Endothelial cell of umbilical vein (primary cell): ENCODE measurements around the gene RDM1. TPM values are rescaled to one million over a fixed set of nuclear protein-coding genes. Genes with fewer than 3 reads are reported as not detected.

ENCODE experiments used
- BruUV-seq: library from RNA; stranded (reverse); fragments of 400-500 nt; replicated peaks from 2 replicates; lab custom pipeline; 2021; lab: Mats Ljungman, UMichigan
- CTCF ChIA-PET: fragments of 300-600, 350-600 bp; sonication (Branson Sonifier 250); formaldehyde crosslinking; loops from one replicate; lab custom pipeline; 2021; ENCODE audit warnings: antibody characterized with exemption, inconsistent platforms; lab: Charles Lee
- POLR2A ChIA-PET: fragments of 300-600, 350-600 bp; sonication (Branson Sonifier 250); formaldehyde crosslinking; loops from one replicate; lab custom pipeline; 2021; ENCODE audit warnings: antibody characterized with exemption, inconsistent platforms; lab: Charles Lee
- DNase-seq: peaks from one replicate; pipeline ENCODE4 v3.0.0-alpha.2; 2011; ENCODE audit warnings: low read depth, low spot score
- FAIRE-seq: peaks from 2 replicates; lab custom pipeline; 2011; peaks lifted over from hg19 to GRCh38; lab: Jason Lieb, UNC
- H2AFZ ChIP-seq: 2 replicates; pipeline ENCODE4 v1.6.0; 2012; ENCODE audit warnings: low read depth, low read length, control low read depth, inconsistent platforms
- H3K27ac ChIP-seq: 2 replicates; pipeline ENCODE4 v1.5.1; 2011; ENCODE audit warnings: low read depth, mild to moderate bottlenecking, control low read depth, low read length, moderate library complexity; ENCODE audit not compliant: insufficient read depth
- H3K27me3 ChIP-seq, 2 experiments: 2 replicates each; pipeline versions ENCODE4 v1.6.0 to v1.6.1; 2011; ENCODE audit warnings: low read length in 2 of 2, mixed read lengths in 1 of 2; ENCODE audit not compliant: control insufficient read depth in 2 of 2, insufficient read depth in 2 of 2
- H3K36me3 ChIP-seq, 2 experiments: 2 replicates in 1 of 2; 3 replicates in 1 of 2; pipeline ENCODE4 v1.5.1; 2011; ENCODE audit warnings: low read length in 2 of 2, mild to moderate bottlenecking in 1 of 2, moderate library complexity in 1 of 2; ENCODE audit not compliant: control insufficient read depth in 2 of 2, insufficient read depth in 2 of 2; ENCODE audit errors: extremely low read depth in 1 of 2
- H3K4me1 ChIP-seq: 3 replicates; pipeline ENCODE4 v1.5.1; 2011; ENCODE audit warnings: mild to moderate bottlenecking, low read length; ENCODE audit not compliant: control insufficient read depth, insufficient read depth; ENCODE audit errors: extremely low read depth
- H3K4me2 ChIP-seq: 2 replicates; pipeline ENCODE4 v1.6.1; 2011; ENCODE audit warnings: low read length, control low read depth, mixed read lengths; ENCODE audit not compliant: insufficient read depth
- H3K4me3 ChIP-seq, 3 experiments: fragments of 200-600 bp in 1 of 3; sonication (generic), shearing (Covaris generic) in 1 of 3; replicated peaks in 1 of 3; 2 replicates each; pipeline ENCODE4 v1.5.1; 2011 to 2016; ENCODE audit warnings: control low read depth in 3 of 3, low read length in 3 of 3, mild to moderate bottlenecking in 2 of 3, inconsistent platforms in 1 of 3, low read depth in 1 of 3, moderate library complexity in 1 of 3; ENCODE audit not compliant: insufficient read depth in 1 of 3
- H3K79me2 ChIP-seq: 2 replicates; pipeline ENCODE4 v1.6.0; 2012; ENCODE audit warnings: low read length, inconsistent platforms; ENCODE audit not compliant: control insufficient read depth, insufficient read depth
- H3K9ac ChIP-seq: replicated peaks from 2 replicates; pipeline ENCODE3; 2011; ENCODE audit warnings: low read length, control low read depth; ENCODE audit not compliant: insufficient read depth; ENCODE audit errors: extremely low read depth
- H3K9me1 ChIP-seq: replicated peaks from 3 replicates; pipeline ENCODE4 v1.6.0; 2011; ENCODE audit warnings: mild to moderate bottlenecking, low read length; ENCODE audit not compliant: control insufficient read depth, insufficient read depth; ENCODE audit errors: extremely low read depth
- H3K9me3 ChIP-seq: replicated peaks from 2 replicates; pipeline ENCODE4 v1.5.1; 2012; ENCODE audit warnings: low read length, inconsistent platforms; ENCODE audit not compliant: control insufficient read depth, insufficient read depth
- H4K20me1 ChIP-seq: replicated peaks from 2 replicates; pipeline ENCODE3; 2011; ENCODE audit warnings: mild to moderate bottlenecking, low read length; ENCODE audit not compliant: control insufficient read depth, insufficient read depth; ENCODE audit errors: extremely low read depth
- CTCF ChIP-seq, 2 donors: IDR thresholded peaks; 1 replicate in 1 of 2; 2 replicates in 1 of 2; pipeline ENCODE4 v1.5.1; 2011; ENCODE audit warnings: low read length in 2 of 2, mild to moderate bottlenecking in 2 of 2, moderate library complexity in 2 of 2, control low read depth in 1 of 2, inconsistent platforms in 1 of 2, low read depth in 1 of 2; ENCODE audit not compliant: insufficient read depth in 1 of 2; ENCODE audit errors: extremely low read depth in 1 of 2
- EZH2 ChIP-seq: IDR thresholded peaks from 2 replicates; pipeline ENCODE4 v1.6.1; 2012; ENCODE audit warnings: borderline replicate concordance, low read depth, mild to moderate bottlenecking, moderate library complexity, low read length, inconsistent platforms; ENCODE audit not compliant: severe bottlenecking
- FOS ChIP-seq: IDR thresholded peaks from 2 replicates; pipeline ENCODE4 v1.6.1; 2011; ENCODE audit warnings: mild to moderate bottlenecking, low read length, moderate library complexity, borderline replicate concordance; ENCODE audit not compliant: insufficient read depth
- GATA2 ChIP-seq: IDR thresholded peaks from 2 replicates; pipeline ENCODE4 v1.7.0; 2011; ENCODE audit warnings: low read depth, mild to moderate bottlenecking, moderate library complexity, mixed read lengths, low read length; ENCODE audit not compliant: insufficient read length, insufficient read depth
- JUN ChIP-seq: IDR thresholded peaks from 2 replicates; pipeline ENCODE4 v1.6.1; 2011; ENCODE audit warnings: borderline replicate concordance, low read depth; ENCODE audit not compliant: insufficient read length, insufficient read depth
- MYC ChIP-seq: IDR thresholded peaks from one replicate; pipeline ENCODE4 v1.6.1; 2011; ENCODE audit warnings: mild to moderate bottlenecking, low read depth, low read length
- POLR2A ChIP-seq: IDR thresholded peaks from 2 replicates; pipeline ENCODE4 v1.6.1; 2012; ENCODE audit warnings: low read depth, mild to moderate bottlenecking, control low read depth, low read length
- POLR2AphosphoS5 ChIP-seq: IDR thresholded peaks from 2 replicates; pipeline ENCODE4 v1.6.1; 2012; ENCODE audit warnings: low read depth, mild to moderate bottlenecking, control low read depth, low read length, moderate library complexity; ENCODE audit not compliant: insufficient read depth
- dilution Hi-C: fragments of 300-500 bp; cut with MboI; formaldehyde crosslinking; loops from one replicate; pipeline ENCODE4 v1.15.0; 2019; ENCODE audit warnings: low sequenced_read_pairs; ENCODE audit not compliant: extremely low pct_ligation_motif_present
- intact Hi-C: fragments of 100-400 bp; cut with micrococcal nuclease; formaldehyde crosslinking; loops from one replicate; pipeline ENCODE4 v1.10.0; 2022
- polyA plus RNA-seq, 4 experiments: library from polyadenylated mRNA; depleted of rRNA in 3 of 4; stranded (reverse) in 3 of 4; unstranded in 1 of 4; fragments of >200 nt; gene quantifications; 2 replicates each; pipeline versions ENCODE4 v1.2.1 to v1.2.3, GENCODE V29; 2011 to 2012; ENCODE audit warnings: missing spikeins in 1 of 4
- total RNA-seq: library from RNA; stranded (reverse); gene quantifications from 2 replicates; pipeline ENCODE4 v1.2.3, GENCODE V29; 2021
- TF ChIP-seq, protein P1 (sequence below): IDR thresholded peaks from 2 replicates; pipeline ENCODE4 v1.6.1; 2011; ENCODE audit not compliant: insufficient read depth, insufficient read length

The RDM1 gene
- total and polyA plus RNA-seq, 2 donors (not counting 3 experiments of a cell fraction or from before 2014, with no cell fraction given), result 0.12 to 0.46 TPM

- ChIA-PET CTCF (no interaction called here), POLR2A (no interaction called here)
- Histone ChIP-seq H3K27ac (no peak overlapping the region), H3K4me3 (no peak overlapping the region), H3K79me2 (no peaks in the 10 kb centered on the region), H3K4me1 (no peaks in the 10 kb centered on the region), H3K9ac (no peak overlapping the region), H3K27me3 (no peaks in the 10 kb centered on the region), H2AFZ (no peak overlapping the region), H3K9me3 (no peaks in the 10 kb centered on the region), H4K20me1 (no peaks in the 10 kb centered on the region), H3K4me2 (no peak overlapping the region), H3K9me1 (no peaks in the 10 kb centered on the region), H3K36me3 (no peaks in the 10 kb centered on the region)
- intact Hi-C loops, result no loop called here
- TF ChIP-seq POLR2AphosphoS5 (no peak), FOS (no peak), CTCF (IDR thresholded peaks at IDR 0.05; ENCODE audit: extremely low read depth in 1 of 2, insufficient read depth in 1 of 2, low read depth in 1 of 2, low read length in 2 of 2) (no peak), POLR2A (no peak), EZH2 (no peak), JUN (no peak), GATA2 (no peak), MYC (no peak)
- TF ChIP-seq, protein P1, sequence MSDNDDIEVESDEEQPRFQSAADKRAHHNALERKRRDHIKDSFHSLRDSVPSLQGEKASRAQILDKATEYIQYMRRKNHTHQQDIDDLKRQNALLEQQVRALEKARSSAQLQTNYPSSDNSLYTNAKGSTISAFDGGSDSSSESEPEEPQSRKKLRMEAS, result no peak
- DNase-seq, result no peak
- FAIRE-seq, result no peak
- dilution Hi-C loops, result no loop called here
- BruUV-seq, result no TSS peak
Observed at GRCh38 chr17:35890774-35891155, 39.8 kb downstream of the RDM1 start.
